T-helper 1 cell (primary cell): ENCODE data around the gene CCND2.

Experiments
- DNase-seq, 5 donors: peaks; one replicate each; pipeline ENCODE4 v3.0.0-alpha.2; 2012 to 2020

The CCND2 gene

GRCh38 chr12:4293299-4293965 lies 19.9 kb downstream of the CCND2 start:
- DNase-seq = peak in 1 of 5 donors; percentile 48

- no peak for DNase-seq
These were observed 20.5 kb downstream of the CCND2 start for GRCh38 chr12:4293966-4294505.

DNA sequence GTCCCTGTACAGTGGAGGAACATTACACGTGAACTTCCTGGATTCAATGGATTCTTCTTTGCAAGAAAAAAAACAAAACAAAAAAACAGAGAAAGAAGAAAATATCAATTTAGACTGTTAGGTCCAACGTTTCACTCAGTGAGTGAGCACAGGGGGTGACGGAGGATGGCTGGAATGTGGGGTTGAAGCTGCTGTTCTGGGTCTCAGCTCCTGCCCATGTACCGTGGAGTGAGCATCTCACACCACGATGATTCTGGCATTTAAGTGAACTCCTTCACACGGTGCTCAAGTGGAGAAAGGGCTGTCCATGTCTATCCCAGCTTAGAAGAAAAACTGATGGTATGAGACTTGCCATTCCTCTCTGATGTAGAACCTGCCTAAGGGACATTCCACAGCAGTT lies 23.2 kb downstream of the CCND2 start:
- no peak for DNase-seq

GRCh38 chr12:4297617-4298016 lies 24.1 kb downstream of the CCND2 start:
- no peak for DNase-seq

- DNase-seq = no peak
These were observed 27.3 kb downstream of the CCND2 start for GRCh38 chr12:4300883-4301282.

DNA sequence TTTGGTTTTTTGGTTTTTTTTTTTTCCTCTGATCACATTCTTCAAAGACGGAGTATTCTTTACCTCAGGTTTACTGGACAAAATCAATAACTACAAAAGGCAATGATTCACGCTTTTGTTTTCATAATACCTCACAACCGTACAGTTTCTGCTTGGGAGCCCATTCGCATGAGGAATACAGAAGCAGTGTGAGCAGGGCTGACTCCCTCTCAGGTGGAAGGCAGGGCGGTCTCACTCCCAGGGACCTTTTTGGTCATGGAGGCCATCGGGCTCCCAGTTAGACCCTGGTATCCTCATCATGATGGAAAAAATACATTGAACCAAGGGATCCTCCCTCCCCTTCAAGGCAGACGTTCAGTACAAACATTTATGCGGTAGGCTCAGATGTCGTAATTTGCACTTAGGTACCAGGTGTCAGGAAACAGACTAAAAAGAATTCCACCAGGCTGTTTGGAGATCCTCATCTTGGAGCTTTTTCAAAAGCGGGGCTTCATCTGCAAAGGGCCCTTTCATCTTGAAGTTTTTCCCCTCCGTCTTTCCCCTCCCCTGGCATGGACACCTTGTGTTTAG lies 28.5 kb downstream of the CCND2 start:
- no peak for DNase-seq

DNA sequence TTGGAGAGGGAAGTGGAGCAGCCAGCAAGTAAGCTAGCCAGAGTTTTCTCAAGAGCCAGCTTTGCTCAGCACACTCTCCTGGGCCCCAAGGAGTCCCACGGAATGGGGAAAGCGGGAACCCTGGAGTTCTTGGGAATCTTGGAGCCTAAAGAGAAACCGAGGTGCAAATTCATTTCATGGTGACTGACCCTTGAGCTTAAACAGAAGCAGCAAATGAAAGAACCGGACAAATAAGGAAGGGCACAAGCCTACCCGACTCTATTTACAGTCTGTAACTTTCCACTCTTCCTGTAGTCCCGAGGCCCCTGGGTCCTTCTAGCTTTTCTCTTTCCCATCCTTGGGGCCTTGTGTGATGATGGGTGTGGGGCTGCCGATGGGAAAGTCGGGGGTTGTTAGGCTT lies 29.3 kb downstream of the CCND2 start:
- no peak for DNase-seq

GRCh38 chr12:4303750-4304149 lies 30.2 kb downstream of the CCND2 start:
- no peak for DNase-seq

- DNase-seq = no peak
These were observed 34.2 kb downstream of the CCND2 start for GRCh38 chr12:4307593-4308333.

- no peak for DNase-seq
These were observed 34.9 kb downstream of the CCND2 start for GRCh38 chr12:4308334-4308950.

GRCh38 chr12:4311776-4312175 lies 38.2 kb downstream of the CCND2 start:
- DNase-seq = no peak

DNA sequence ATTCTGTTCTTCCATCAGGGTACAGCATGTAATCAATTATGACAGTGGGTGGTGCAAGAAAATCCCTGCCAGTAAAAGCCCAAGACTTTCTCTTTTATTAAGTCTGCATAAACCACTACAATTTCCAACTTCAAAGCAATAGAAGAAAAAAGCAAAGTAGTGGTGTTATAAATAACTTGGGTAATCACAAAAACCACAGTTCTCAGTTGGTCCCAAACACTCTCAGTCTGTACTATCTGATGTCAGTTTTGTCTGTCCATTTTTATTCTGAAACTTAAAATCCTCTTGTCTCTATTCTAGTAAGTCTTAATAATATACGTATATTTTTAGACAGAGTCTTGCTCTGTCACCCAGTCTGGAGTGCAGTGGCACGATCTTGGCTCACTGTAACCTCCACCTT lies 38.7 kb downstream of the CCND2 start:
- no peak for DNase-seq

DNA sequence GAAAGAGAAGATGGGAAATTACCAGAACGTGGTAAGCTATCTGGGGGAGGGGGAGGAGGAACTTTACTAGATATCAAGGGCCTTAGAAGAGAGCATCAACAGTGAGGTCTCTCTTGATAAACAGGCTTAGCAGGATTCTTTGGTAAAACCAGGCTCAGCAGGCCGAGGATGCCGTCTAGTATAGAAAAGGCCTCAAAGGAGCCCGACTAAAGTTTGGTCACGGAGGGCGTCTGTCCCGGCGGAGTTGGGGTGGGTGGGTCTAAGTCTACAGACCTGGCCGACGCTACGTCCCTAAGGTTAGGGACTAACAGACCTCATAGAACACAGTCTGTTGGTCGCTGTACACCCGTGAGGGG lies 46.9 kb downstream of the CCND2 start:
- DNase-seq = no peak

DNA sequence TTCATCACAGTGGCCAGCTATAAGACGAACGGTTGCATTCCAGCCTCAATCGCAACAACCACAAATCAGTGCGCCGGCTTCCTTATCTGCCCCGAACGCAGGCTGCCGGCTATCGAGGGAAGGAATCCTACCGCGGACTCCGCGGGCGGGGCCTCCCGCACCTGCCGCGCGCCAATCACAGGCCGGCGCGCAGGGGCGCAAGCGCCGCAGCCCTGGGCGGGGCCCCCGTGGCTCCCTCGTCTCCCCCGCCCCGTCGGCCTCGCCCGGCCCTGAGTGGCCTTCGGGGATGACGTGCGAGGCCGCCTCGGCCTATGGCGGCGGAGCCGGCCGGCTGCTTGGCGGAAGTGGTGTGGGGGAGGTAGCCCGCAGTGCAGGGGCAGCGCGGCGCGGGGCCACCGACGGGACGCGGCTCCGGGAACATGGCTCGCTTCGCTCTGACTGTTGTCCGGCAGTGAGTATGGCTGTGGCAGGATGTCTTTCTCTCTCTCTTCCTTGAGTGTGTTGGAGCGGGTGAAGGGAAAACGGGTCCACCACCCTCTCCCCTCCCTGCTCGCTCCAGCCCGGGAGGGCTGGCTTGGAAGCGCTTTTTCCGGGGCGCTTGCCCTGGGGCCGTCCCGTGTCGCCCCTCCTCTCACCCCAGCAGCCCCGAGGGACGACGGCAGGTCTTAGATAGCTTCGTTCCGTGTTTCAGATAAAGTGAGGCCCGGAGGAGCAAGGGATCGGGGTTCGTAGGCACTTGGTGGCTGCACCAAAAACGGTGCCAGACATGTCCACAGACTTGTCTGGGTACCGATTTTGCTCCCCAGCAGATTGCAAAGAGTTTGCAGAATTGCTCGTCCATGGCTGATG lies 47.5 kb downstream of the CCND2 start, which contains the start of gene TIGAR:
TSS of gene TIGAR (plus strand) at position 361 of the 849 bp plus-strand sequence. CDS start at position 420, 59 bp downstream.
- DNase-seq = peak; percentile 84 to 95 (median 87)

GRCh38 chr12:4322726-4323125 lies 49.2 kb downstream of the CCND2 start:
- DNase-seq = no peak
